Testis (tissue), 3 donors: Measurements from ENCODE around the gene MYBBP1A. TPM values are rescaled to one million over a fixed set of nuclear protein-coding genes. Genes with fewer than 3 reads are reported as not detected.

Experiments used
- DNase-seq: peaks from one replicate; pipeline ENCODE4 v3.0.0-alpha.2; 2019
- H3K27ac ChIP-seq, 2 donors: fragments of 200-600 bp; sonication (generic); one replicate each; pipeline ENCODE4 v1.5.1; 2019
- H3K27me3 ChIP-seq: fragments of 200-600 bp; sonication (generic); one replicate; pipeline ENCODE4 v1.5.1; 2019
- H3K36me3 ChIP-seq: fragments of 200-600 bp; sonication (generic); one replicate; pipeline ENCODE4 v1.5.1; 2017; ENCODE audit warnings: low read depth; ENCODE audit errors: missing control alignments
- H3K4me1 ChIP-seq: fragments of 200-600 bp; sonication (generic); one replicate; pipeline ENCODE4 v1.5.1; 2019
- H3K4me3 ChIP-seq, 2 donors: fragments of 200-600 bp; sonication (generic); one replicate each; pipeline ENCODE4 v1.5.1; 2017 to 2019
- H3K9me3 ChIP-seq: fragments of 200-600 bp; sonication (generic); one replicate; pipeline ENCODE4 v1.5.1; 2017
- POLR2A ChIP-seq: fragments of 450-650 bp; IDR thresholded peaks from one replicate; pipeline ENCODE4 v1.6.1; 2017; ENCODE audit warnings: antibody characterized with exemption, mild to moderate bottlenecking, moderate library complexity
- WGBS, 2 donors: methylation state at CpG; one replicate each; pipeline ENCODE4 v1.1.5; 2018; 5-methylcytosine and 5-hydroxymethylcytosine counted together
- intact Hi-C: fragments of 100-400 bp; cut with DNase I; formaldehyde crosslinking; loops from one replicate; pipeline ENCODE4 v1.15.1; 2023; ENCODE audit warnings: low total_unique reads
- polyA plus RNA-seq: library from polyadenylated mRNA; stranded (reverse); fragments of 350-450 nt; fragmentation: Illumina TruSeq; extraction: RNeasy Lipid Tissue Mini Kit (QIAGEN cat#74804); gene quantifications from one replicate; pipeline ENCODE4 v1.2.3, GENCODE V29; 2014; ENCODE audit warnings: low read depth, low replicate concordance; ENCODE audit not compliant: insufficient read depth
- total RNA-seq, 2 donors: library from RNA; depleted of rRNA; stranded (reverse); fragments of >200 nt; gene quantifications; one replicate each; pipeline ENCODE4 v1.2.3, GENCODE V29; 2016
- TF ChIP-seq, protein P1 (sequence below), 3 experiments: fragments of 450-650 bp in 2 of 3; fragments of 200-600 bp in 1 of 3; sonication (generic) in 1 of 3; IDR thresholded peaks; one replicate each; pipeline ENCODE4 v1.5.1; 2016 to 2019; ENCODE audit warnings: antibody characterized with exemption in 3 of 3, mild to moderate bottlenecking in 2 of 3, moderate library complexity in 1 of 3

MYBBP1A gene
- total and polyA plus RNA-seq, 3 donors from 2014 or later: 32.9 to 78.9 (median 74.1) TPM

DNA sequence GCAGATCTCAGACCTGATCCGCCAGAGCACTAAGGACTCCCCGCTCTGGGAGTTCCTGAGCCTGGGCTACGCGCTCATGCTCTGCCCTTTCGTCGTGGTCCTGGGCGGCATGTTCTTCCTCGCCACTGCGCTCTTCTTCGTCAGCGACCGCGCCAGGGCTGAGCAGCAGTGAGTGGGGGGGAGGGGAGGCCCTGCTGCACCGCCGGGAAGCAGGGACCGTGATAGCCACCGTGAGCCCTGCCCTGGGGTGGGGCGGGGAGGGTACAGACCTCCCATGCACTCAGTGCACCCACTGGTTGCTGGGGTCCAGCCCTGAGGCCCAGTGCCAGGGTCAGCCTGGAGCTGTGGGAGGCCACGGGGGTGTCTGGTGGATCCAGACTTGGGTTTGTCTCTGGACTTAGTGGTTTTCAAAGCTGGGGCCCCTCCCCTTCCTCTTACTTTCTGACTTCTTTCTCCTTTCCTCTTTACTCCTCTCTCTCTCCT, 18.9 kb downstream of the MYBBP1A start:
- no peaks in the 10 kb centered on the region for H3K36me3 ChIP-seq
- intact Hi-C loops: no loop called here
- H3K27me3 ChIP-seq: no peaks in the 10 kb centered on the region
- no peak overlapping the region for H3K4me3 ChIP-seq
- 32 to 60% methylated on average over 9 to 18 of the region's 19 CpGs for WGBS, 2 donors
- DNase-seq: no peak
- peaks cover 41% of the 10 kb centered on the region for H3K4me1 ChIP-seq
- no peaks in the 10 kb centered on the region for H3K9me3 ChIP-seq
- TF ChIP-seq POLR2A: no peak
- TF ChIP-seq, protein P1, sequence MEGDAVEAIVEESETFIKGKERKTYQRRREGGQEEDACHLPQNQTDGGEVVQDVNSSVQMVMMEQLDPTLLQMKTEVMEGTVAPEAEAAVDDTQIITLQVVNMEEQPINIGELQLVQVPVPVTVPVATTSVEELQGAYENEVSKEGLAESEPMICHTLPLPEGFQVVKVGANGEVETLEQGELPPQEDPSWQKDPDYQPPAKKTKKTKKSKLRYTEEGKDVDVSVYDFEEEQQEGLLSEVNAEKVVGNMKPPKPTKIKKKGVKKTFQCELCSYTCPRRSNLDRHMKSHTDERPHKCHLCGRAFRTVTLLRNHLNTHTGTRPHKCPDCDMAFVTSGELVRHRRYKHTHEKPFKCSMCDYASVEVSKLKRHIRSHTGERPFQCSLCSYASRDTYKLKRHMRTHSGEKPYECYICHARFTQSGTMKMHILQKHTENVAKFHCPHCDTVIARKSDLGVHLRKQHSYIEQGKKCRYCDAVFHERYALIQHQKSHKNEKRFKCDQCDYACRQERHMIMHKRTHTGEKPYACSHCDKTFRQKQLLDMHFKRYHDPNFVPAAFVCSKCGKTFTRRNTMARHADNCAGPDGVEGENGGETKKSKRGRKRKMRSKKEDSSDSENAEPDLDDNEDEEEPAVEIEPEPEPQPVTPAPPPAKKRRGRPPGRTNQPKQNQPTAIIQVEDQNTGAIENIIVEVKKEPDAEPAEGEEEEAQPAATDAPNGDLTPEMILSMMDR (IDR thresholded peaks at IDR 0.05): no peak
- peak overlapping the region in 1 of 2 donors; percentile 30 for H3K27ac ChIP-seq

DNA sequence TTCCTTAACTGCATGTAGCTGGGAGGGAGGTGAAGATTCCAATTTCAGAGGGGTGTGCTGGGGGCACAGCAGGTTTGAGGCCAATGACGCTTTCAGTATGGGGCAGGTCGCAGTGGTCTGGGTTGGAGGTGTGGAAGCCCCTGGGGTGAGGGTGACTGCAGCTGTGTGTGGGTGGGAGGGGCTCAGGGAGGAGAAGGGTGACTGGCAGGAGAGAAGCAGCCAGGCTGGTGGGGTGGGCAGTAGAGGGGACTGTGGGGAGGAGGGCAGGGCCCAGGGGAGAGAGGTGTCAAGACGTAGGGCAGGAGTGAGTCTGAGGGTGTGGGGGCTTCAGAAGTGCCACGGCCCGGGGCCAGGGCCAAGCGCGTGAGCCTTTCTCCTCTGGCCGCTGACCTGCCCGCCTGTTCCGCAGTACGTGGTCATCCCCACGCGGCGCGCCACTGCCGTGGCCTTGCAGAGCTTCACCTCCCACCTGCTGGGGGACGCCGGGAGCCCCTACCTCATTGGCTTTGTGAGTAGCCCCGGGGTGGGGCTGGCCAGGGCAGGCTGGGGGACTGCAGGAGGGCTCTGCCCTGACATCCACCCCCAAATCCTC, 19.4 kb downstream of the MYBBP1A start:
- intact Hi-C loops: no loop called here
- Histone ChIP-seq H3K27me3 (no peaks in the 10 kb centered on the region), H3K4me3 (no peak overlapping the region), H3K27ac (no peak overlapping the region), H3K4me1 (peaks cover 41% of the 10 kb centered on the region), H3K9me3 (no peaks in the 10 kb centered on the region), H3K36me3 (no peaks in the 10 kb centered on the region)
- 63 to 77% methylated on average over 11 to 19 of the region's 19 CpGs for WGBS, 2 donors
- DNase-seq: no peak
- TF ChIP-seq, protein P1 (IDR thresholded peaks at IDR 0.05): no peak
- TF ChIP-seq POLR2A: no peak

DNA sequence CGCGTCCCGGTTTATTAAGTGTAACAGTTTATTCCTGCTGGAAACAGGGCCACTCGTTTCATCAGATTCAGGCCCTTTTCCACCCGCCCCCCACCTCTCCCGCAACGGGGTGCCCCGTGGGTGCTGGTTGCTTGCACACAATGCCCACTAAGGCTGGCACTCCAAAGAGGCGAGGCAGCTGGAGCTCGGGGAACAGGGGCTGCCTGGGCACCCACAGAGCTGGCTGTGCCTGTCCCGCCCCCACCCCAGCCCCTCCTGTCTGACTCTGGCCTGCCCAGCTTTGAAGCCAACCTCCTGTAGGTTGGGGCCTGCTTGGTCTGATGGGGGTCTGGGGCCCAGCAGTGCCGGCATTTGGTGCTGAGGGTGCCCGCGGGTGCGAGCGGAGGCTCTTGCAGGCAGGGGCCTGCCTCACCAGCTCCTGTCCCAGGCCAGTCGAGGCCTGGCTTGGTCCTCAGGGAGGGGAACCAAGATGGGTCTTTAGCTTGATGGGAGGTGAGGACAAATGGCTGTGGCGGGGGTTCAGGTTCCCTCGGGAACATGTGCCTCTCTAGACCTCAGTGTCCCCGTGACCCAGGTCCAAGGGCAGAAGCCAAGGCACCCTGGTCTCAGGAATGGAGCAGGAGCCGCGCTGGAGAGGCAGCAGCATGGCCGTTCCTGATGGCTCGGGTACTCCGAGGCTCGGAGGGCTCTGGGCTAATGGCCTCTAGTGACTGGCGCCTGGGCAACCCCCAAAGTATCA, 20.1 kb downstream of the MYBBP1A start:
- no peak overlapping the region for H3K27ac ChIP-seq
- no peak for DNase-seq
- H3K4me1 ChIP-seq: peaks cover 41% of the 10 kb centered on the region
- 84 to 85% methylated on average over 13 to 27 of the region's 27 CpGs for WGBS, 2 donors
- TF ChIP-seq POLR2A: no peak
- TF ChIP-seq, protein P1 (IDR thresholded peaks at IDR 0.05): no peak
- H3K36me3 ChIP-seq: no peaks in the 10 kb centered on the region
- H3K9me3 ChIP-seq: no peaks in the 10 kb centered on the region
- H3K27me3 ChIP-seq: no peaks in the 10 kb centered on the region
- no peak overlapping the region for H3K4me3 ChIP-seq
- intact Hi-C loops: no loop called here

DNA sequence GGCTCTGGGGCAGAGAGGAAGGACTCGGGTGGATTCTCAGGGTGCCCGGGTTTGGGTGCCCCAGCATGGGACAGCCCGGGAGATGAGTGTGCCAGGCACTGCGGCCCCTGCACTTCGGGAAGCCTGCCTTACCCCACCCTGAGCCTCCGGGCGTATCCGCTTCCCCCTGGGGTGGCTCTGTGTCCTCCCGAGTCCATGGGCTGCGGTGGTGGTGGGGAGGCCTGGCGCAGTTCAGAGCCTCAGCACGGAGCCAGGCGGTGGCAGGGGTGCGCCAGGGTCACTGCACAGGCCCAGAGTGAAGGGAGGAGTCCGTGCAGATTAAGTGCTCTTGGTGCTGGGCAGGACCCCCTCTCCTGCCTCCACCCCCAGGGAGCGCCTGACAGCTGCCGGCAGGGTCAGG, 20.7 kb downstream of the MYBBP1A start:
- Histone ChIP-seq H3K4me3 (no peak overlapping the region), H3K27me3 (no peaks in the 10 kb centered on the region), H3K9me3 (no peaks in the 10 kb centered on the region), H3K27ac (no peak overlapping the region), H3K36me3 (no peaks in the 10 kb centered on the region), H3K4me1 (peaks cover 41% of the 10 kb centered on the region)
- WGBS, 2 donors: 77 to 91% methylated on average over 4 to 17 of the region's 17 CpGs
- TF ChIP-seq, protein P1 (IDR thresholded peaks at IDR 0.05): no peak
- TF ChIP-seq POLR2A: no peak
- no peak for DNase-seq
- intact Hi-C loops: no loop called here
